H1 (cell line): ENCODE data around the gene STK39. TPM values are rescaled to one million over a fixed set of nuclear protein-coding genes. Genes with fewer than 3 reads are reported as not detected.

Source experiments
- CBX5 ChIP-seq: fragments of 300-800, 300-1000 bp; sonication (generic); IDR thresholded peaks from 2 replicates; pipeline ENCODE4 v1.7.1; 2016; ENCODE audit warnings: antibody characterized with exemption, low read length, low read depth
- CHD7 ChIP-seq: fragments of 300-600 bp; sonication (generic); IDR thresholded peaks from 2 replicates; pipeline ENCODE4 v1.7.1; 2012; ENCODE audit warnings: low read length, moderate library complexity, mild to moderate bottlenecking, inconsistent platforms; ENCODE audit not compliant: insufficient replicate concordance
- E2F6 ChIP-seq: IDR thresholded peaks from 2 replicates; pipeline ENCODE4 v1.6.1; 2012; ENCODE audit warnings: inconsistent platforms
- TCF12 ChIP-seq: IDR thresholded peaks from 2 replicates; pipeline ENCODE4 v1.6.1; 2011; ENCODE audit warnings: low read depth, mild to moderate bottlenecking, low read length
- ZNF274 ChIP-seq: IDR thresholded peaks from 2 replicates; pipeline ENCODE4 v1.7.0; 2012; ENCODE audit warnings: low read length, borderline replicate concordance; ENCODE audit errors: extremely low read depth
- polyA plus RNA-seq, 7 experiments: library from polyadenylated mRNA; depleted of rRNA in 3 of 7; stranded (reverse) in 5 of 7; unstranded in 2 of 7; fragments of >200 nt in 5 of 7; fragments of 200-250 nt in 2 of 7; gene quantifications; 1 replicate in 5 of 7; 2 replicates in 1 of 7; 4 replicates in 1 of 7; pipeline versions ENCODE4 v1.2.1 to v1.2.3, GENCODE V29; 2011 to 2013; ENCODE audit warnings: missing spikeins in 2 of 7, mixed read lengths in 2 of 7
- total RNA-seq: library from RNA; stranded (reverse); fragmentation: NEBNext Ultra II Directional; extraction: Animal tissue kit (Norgen Biotek cat#: 25700); gene quantifications from 2 replicates; pipeline ENCODE4 v1.2.1, GENCODE V29; 2021

Gene STK39
- total and polyA plus RNA-seq, 2 of the 8 experiments (the other 6 are each of a cell fraction or from before 2014, with no cell fraction given): 13.7 to 23.8 TPM

- TF ChIP-seq CHD7 (no peak), TCF12 (no peak), E2F6 (no peak), ZNF274 (no peak), CBX5 (no peak)
- TF ChIP-seq, all 59 proteins: peak for 0
Measured at GRCh38 chr2:168138901-168139300, 108.5 kb downstream of the STK39 start (continued).
